Right atrium auricular region (tissue), 2 donors: ENCODE results near the gene TMEM140. TPM values are rescaled to one million over a fixed set of nuclear protein-coding genes. Genes with fewer than 3 reads are reported as not detected.
"Not testable (repeated sequence)": the region's sequence is repeated elsewhere in the genome, so short reads cannot be mapped to it uniquely, and the experiment has no call there.

ENCODE experiments used
- DNase-seq: peaks from one replicate; pipeline ENCODE4 v3.0.0-alpha.2; 2019; ENCODE audit warnings: low spot score
- H3K27ac ChIP-seq, 2 donors: fragments of 200-600 bp; sonication (generic); 1 replicate in 1 of 2; 2 replicates in 1 of 2; pipeline ENCODE4 v1.5.1; 2016 to 2019
- H3K27me3 ChIP-seq, 2 donors: fragments of 200-600 bp; sonication (generic); one replicate each; pipeline versions ENCODE4 v1.5.1 to v1.6.0; 2017 to 2019
- H3K36me3 ChIP-seq: fragments of 200-600 bp; sonication (generic); one replicate; pipeline ENCODE4 v1.5.1; 2016
- H3K4me1 ChIP-seq, 2 donors: fragments of 200-600 bp; sonication (generic); one replicate each; pipeline versions ENCODE4 v1.5.1 to v1.6.0; 2017 to 2019
- H3K4me3 ChIP-seq, 2 donors: fragments of 200-600 bp; sonication (generic); 1 replicate in 1 of 2; 2 replicates in 1 of 2; pipeline ENCODE4 v1.5.1; 2017 to 2019; ENCODE audit warnings: mild to moderate bottlenecking in 1 of 2, moderate library complexity in 1 of 2
- H3K9me3 ChIP-seq, 2 donors: fragments of 200-600 bp; sonication (generic); one replicate each; pipeline ENCODE4 v1.5.1; 2019
- CTCF ChIP-seq, 2 donors: fragments of 200-600 bp; sonication (generic); IDR thresholded peaks; one replicate each; pipeline ENCODE4 v1.5.1; 2019; ENCODE audit warnings: antibody characterized with exemption in 2 of 2
- total RNA-seq, 2 donors: library from RNA; depleted of rRNA; stranded (reverse); fragments of >200 nt; gene quantifications; one replicate each; pipeline ENCODE4 v1.1.0, GENCODE V29; 2016

The TMEM140 gene
- total RNA-seq, 2 donors from 2014 or later = 10.7 to 14.9 TPM

GRCh38 chr7:135109976-135110375 lies 37.9 kb upstream of the TMEM140 start:
- no peak for TF ChIP-seq CTCF (IDR thresholded peaks at IDR 0.05)
- H3K36me3 ChIP-seq = no peaks in the 10 kb centered on the region
- no peaks in the 10 kb centered on the region for H3K9me3 ChIP-seq
- no peak overlapping the region for H3K27ac ChIP-seq
- no peaks in the 10 kb centered on the region for H3K27me3 ChIP-seq
- H3K4me3 ChIP-seq = no peak overlapping the region
- no peak for DNase-seq
- no peaks in the 10 kb centered on the region for H3K4me1 ChIP-seq

GRCh38 chr7:135111379-135111778 lies 36.5 kb upstream of the TMEM140 start:
- no peaks in the 10 kb centered on the region for H3K36me3 ChIP-seq
- H3K4me3 ChIP-seq = no peak overlapping the region
- DNase-seq = no peak
- no peak for TF ChIP-seq CTCF (IDR thresholded peaks at IDR 0.05)
- no peaks in the 10 kb centered on the region for H3K4me1 ChIP-seq
- no peaks in the 10 kb centered on the region for H3K9me3 ChIP-seq
- no peaks in the 10 kb centered on the region for H3K27me3 ChIP-seq
- H3K27ac ChIP-seq = no peak overlapping the region

- H3K36me3 ChIP-seq = no peaks in the 10 kb centered on the region
- H3K27me3 ChIP-seq = no peaks in the 10 kb centered on the region
- TF ChIP-seq CTCF (IDR thresholded peaks at IDR 0.05) = no peak
- no peak for DNase-seq
- no peak overlapping the region for H3K27ac ChIP-seq
- no peaks in the 10 kb centered on the region for H3K4me1 ChIP-seq
- no peaks in the 10 kb centered on the region for H3K9me3 ChIP-seq
- H3K4me3 ChIP-seq = no peak overlapping the region
Observed at GRCh38 chr7:135114622-135115021, 33.2 kb upstream of the TMEM140 start.

GRCh38 chr7:135117096-135117495 lies 30.8 kb upstream of the TMEM140 start:
- Histone ChIP-seq H3K9me3 (peaks cover 0 to 7% of the 10 kb centered on the region in 2 donors), H3K27ac (no peak overlapping the region), H3K4me3 (no peak overlapping the region), H3K4me1 (no peaks in the 10 kb centered on the region), H3K36me3 (no peaks in the 10 kb centered on the region), H3K27me3 (no peaks in the 10 kb centered on the region)
- DNase-seq = no peak
- no peak for TF ChIP-seq CTCF (IDR thresholded peaks at IDR 0.05)

- Histone ChIP-seq H3K27ac (no peak overlapping the region), H3K36me3 (no peaks in the 10 kb centered on the region), H3K27me3 (no peaks in the 10 kb centered on the region), H3K4me1 (no peaks in the 10 kb centered on the region), H3K9me3 (peaks cover 0 to 7% of the 10 kb centered on the region in 2 donors), H3K4me3 (no peak overlapping the region)
- DNase-seq = no peak
- TF ChIP-seq CTCF (IDR thresholded peaks at IDR 0.05) = no peak
Observed at GRCh38 chr7:135121868-135122267, 26.0 kb upstream of the TMEM140 start.

- not testable (repeated sequence) for H3K27me3 ChIP-seq, H3K4me1 ChIP-seq, H3K4me3 ChIP-seq, H3K27ac ChIP-seq, H3K36me3 ChIP-seq, H3K9me3 ChIP-seq, DNase-seq
Observed at GRCh38 chr7:135124631-135125030, 23.2 kb upstream of the TMEM140 start.
